ENCODE results near the gene TTC24. TPM values are rescaled to one million over a fixed set of nuclear protein-coding genes. Genes with fewer than 3 reads are reported as not detected.

The TTC24 gene
- polyA plus RNA-seq, 5 donors = 0.08 to 0.27 (median 0.21) TPM; not detected in 2

DNA sequence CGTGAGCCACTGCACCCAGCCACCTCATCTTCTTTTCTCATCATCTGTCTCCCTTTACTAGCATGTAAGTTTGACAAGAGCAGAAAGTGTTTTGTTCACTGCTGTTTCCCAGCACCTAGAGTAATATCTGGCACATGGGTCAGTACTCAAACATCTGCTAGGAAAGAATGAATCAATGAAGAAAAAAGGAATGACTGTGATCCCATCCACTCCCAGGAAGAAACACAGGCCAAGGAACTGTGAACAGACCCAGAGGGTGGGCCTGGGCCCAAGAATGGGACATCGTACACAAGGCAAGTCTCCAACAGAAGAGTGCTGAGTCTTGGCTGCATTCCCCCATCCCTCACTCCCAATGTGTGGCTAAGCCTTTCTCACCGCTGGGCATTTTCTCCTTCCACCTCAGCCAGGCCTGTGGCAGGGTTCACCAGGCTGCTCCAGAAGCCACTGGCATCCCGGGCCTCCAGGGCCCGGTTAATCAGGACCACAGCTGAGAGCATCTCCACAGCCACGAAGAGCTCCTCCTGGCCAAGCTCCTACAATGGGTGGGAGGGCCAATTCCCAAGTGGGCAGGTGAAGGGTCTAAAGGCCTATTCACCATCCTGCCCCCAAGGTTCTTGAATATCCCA is 25.6 kb upstream of the TTC24 start:
- DNase-seq = no peak

DNA sequence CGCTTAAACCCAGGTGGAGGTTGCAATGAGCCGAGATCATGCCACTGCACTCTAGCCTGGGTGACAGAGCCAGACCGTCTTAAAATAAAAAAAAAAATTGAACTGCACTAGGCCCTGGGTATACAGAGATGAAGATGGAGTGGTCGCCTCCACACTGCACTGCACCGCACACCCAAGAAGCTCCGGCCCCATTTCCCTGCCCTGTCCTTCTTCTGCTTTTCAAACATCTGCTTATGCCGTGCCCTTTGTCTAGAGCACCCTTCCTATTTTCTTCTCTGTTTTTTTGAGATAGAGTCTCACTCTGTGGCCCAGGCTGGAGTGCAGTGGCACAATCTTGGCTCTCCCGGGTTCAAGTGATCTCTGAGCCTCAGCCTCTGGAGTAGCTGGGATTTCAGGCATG is 24.6 kb upstream of the TTC24 start:
- DNase-seq = no peak

DNA sequence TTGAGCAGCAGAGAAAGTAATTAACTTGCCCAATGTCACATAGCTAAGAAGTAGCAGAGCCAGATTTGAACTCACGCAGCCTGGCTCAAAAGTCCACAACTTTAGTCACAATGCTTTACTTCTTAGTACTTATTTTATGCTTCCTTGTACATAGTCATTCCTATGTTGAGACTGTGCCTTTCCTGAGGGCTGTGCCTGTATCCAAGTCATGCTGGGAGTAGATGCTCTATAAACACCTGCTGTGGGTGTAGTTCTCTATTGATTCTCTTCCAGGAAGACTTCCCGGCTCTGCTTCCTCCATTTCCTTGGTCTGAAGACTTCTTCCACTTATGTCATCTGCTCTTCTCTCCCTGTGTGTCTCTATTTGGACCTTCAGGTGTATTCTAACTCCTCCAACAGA is 23.8 kb upstream of the TTC24 start:
- DNase-seq = no peak

DNA sequence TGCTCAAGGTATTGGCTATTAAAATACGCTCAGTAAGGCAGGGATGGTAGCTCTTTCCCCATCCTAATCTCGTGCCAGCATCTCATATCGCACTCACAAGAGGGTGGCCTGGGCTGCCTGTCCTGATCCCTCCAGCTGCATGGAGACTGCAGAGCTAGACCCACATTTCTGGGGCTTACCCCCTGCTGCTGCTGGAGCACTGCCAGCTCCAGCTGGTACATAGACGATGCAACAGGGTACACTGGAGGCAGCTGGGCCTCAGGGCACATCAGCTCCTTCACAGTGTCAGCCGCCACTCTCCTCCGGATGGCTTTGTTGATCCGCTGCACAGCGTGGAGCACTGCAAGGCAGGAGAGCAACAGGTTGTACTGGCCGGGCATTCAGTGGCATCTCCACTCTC is 23.2 kb upstream of the TTC24 start:
- no peak for DNase-seq

DNA sequence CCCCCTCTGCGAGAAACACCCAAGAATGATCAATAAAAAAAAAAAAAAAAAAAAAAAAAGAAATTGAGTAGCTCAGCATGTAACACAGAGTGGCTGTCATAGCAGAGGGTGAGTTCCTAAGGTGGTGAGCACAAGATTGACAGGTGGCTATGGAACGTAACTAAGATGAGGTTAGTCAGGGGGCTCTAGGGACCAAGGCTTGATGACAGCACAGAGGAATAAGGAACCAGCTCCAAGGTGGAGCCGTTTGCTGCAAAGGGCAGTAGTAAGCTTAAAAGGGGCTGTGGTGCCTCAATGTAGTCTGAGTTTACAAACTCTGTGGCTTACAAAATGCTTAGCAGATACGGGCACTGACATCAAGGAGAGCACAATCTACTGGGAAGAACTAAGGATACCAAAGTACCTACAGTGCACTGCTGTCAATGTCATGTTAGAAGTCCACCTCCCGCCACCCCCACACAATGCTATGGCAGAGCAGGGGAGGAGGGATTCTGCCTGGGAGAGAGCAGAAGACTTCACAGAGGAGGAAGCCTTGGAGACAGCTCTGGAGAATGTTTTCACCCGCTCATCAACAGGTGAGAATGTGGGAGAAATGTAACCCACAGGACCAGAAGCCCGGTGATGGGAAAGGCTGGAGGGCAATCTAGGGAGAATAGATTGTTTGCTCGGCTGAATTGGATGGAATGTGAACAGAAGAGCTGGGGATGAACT is 20.3 kb upstream of the TTC24 start:
- DNase-seq = no peak

DNA sequence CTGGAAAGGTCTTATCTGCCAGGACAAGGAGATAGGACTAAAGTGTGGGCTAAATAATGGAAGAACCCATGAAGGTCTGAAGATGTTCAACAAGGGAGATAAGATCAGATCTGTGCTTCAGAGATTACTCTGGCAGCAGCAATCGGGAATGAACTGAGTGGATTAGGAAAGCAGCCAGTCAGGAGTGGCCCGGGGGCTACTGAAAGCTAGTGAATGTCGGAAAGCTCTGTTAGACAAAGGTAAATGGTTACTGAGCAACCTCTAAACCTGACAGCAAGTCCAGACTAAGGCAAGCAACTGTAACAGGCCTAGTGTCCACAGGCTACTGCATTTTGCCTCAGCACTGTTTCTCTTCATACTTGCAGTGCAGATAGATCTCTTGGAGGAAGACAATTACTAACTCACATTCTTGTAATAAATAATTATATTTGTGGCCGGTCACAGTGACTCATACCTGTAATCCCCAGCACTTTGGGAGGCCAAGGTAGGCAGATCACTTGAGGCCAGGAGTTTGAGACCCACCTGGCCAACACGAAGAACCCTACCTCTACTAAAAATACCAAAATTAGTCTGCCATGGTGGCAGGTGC is 19.6 kb upstream of the TTC24 start:
- no peak for DNase-seq

DNA sequence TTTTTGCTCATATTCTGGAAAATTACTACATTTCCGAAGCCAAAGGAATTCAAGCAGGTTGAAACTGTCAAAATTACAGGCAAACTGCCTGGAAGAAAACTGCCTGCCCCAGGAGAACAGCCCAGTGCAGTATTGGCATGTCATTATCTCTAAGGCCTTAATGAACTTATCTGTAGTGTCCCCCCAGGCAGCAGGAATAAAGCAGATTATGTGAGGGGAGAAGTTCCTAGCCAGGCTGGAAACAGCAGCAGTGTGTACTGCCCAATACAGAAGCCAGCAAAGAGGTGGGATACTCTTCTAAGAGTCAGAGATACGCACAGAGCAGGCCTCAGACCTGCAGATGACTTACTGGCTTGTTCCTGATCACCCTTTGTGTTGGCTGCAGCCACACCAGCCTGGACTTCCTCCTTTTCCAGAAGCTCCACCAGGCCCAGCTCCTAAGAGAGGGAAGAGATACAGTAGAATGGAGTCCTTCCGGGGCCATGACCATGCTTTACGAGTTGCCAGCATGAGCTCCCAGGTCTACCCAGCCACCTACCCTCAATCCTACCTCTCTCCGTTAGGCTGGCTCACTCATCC is 18.8 kb upstream of the TTC24 start:
- no peak for DNase-seq

DNA sequence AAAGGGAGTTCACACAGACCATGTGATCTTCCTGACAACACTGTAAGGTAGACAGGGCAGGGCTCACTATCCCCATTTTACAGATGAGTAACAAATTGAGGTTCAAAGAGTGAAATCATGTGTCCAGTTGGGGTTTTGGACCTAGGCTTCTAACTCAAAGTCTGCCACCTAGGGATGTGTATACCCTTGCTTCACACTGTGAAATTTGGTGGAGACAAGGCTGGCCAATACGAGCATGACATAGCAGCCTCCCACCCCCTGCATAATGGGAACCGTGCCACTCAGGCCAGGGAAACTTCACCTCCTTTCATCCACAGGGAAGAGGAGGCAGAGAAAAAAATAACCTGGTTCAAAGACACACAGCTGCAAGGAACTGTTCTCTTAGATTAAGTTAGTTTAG is 14.0 kb upstream of the TTC24 start:
- DNase-seq = no peak

DNA sequence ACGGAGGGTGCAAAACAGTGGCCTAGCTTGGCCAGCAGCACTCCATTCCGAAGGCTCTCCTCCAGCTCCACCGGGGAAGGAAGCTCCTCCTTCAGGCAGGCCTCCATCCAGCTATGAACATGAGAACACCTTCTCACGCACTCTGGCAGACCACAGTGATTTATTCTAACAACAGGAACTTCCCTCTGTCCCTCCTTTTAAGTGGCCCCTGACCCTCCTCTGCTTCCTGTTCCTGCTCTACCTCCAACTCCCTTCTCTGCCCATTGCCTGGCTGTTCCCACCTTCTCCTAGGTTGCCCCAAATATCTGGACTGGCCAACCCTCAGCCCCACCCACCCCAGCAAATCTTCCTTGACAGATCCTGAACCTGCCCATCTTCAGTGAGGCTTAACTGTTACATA is 13.1 kb upstream of the TTC24 start:
- no peak for DNase-seq

DNA sequence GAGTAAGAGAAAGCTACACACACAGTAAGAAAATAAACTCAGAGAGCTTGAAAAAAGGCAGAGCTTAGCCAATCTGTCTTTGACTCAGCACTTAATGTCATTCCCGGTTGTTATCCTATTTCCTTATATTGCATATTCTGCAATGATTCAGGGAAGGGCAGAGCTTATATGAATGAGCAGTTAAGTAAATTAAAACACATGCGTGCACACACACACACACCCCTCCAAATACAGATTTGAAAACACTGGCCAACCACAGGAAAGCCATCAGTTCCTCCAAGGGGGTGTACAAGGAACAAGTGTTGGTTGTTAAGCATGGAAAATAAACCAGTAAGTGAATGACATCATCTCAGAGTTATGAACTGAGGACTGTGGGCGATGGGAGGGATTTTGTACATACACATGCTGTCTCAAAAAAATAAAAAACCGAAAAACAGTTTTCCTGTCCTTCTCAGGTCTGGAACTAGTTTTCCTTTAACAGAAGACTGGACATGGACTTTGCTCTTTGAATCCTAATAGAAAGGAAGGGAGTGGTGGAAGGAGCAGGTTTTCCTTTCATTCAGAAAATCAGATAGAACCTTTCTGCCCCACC is 8.2 kb upstream of the TTC24 start:
- DNase-seq = peak in 1 of 2 donors; percentile 31

DNA sequence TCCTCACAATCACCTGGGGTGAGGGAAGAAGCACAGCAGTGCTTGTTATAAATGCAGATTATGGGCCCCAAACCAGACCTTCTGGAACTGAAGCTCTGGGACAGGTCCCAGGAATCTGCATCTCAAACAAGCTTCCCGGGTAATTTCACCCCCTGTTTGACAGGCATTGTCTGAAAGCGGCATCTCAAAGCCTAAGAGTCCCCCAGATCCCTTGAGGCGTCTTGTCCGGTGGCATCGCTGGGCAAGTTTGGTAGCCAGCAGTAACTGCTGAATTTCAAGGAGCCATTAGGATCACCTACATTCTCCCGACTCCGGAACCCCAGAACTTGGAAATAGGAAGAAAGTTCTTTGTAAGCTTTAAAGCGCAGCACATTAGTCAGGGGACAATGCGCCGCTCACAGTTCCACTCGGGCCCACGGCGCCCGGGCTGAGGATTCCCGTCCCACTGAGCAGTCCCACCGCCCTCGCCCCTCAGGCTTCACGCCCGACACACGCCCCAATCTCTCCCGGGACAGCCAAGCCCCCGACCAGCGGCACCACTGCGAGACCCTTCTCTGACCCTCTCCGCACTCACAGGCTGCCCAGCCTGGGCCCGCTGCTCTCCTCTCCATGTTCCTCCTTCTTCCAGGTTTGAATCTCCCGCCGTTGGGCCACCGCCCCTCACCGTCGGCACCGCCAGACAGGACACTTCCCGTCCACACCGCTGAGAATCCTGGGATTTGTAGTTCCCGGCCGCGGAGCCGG is 7.4 kb upstream of the TTC24 start, which contains the start of gene IQGAP3:
Gene IQGAP3 (minus strand): TSS at position 647 of the 744 bp plus-strand sequence. CDS start 36 bp downstream, at position 611.
- DNase-seq = peak; percentile 69 to 78

DNA sequence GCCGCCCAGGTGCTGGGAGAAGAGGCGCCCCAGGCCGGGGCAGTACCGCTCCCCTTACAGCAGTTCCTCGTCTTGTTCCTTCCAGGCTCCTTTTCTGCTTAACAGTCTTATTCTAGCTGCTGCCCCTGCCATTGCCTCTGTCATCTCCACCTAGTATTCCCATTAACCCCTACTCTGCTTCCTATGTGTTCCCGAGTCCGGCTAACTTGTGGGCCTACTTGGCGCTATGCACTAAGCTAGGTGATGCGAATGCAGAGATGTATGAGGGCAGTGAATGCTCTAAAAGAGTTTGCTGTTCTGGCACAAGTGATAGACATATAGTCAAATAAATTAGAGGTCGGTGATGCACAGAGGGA is 6.9 kb upstream of the TTC24 start:
- DNase-seq = no peak

DNA sequence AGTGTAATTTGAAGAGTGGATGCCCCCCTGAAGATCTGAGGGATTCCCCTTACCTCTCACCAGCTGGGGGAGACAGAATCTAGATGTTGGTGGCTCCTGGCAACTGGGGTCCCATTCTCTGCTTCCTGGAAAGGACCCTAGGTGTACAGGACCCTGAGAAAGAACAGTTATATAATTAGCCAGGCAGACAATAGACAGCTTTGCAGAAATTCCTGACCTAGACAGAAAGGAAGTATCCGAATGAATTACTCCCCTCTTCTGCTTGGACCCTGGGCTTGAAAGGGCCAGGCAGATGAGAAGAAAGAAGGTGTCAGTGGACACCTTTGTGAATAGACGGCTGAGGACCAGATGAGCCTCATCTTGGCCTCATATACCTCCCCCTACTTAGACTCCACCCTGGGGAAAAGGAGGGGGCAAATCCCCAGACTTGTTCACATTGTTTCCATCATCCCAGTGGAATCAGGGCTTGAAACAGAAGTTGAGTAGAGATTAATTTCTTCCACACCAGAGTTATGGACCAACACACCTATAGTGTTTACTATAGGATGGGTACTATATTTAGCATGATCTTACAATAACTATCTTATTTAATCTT is 5.4 kb upstream of the TTC24 start:
- DNase-seq = no peak

DNA sequence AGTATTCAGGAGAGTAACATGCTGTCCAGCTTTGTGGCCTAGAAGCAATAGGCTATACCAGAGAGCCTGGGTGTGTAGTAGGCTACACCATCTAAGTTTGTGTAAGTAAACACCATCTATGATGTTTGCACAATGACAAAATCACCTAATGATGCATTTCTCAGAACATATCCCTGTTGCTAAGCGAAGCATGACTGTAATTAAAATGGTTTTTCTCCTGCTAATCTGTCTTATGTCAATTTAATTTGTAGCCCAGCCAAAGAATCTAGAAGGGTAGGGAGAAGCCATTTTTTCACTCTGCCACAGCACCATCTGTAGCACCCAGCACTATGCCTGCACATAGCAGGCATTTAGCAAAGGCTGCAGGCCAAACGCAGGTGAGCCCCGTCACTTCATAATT is 2.0 kb upstream of the TTC24 start:
- no peak for DNase-seq

DNA sequence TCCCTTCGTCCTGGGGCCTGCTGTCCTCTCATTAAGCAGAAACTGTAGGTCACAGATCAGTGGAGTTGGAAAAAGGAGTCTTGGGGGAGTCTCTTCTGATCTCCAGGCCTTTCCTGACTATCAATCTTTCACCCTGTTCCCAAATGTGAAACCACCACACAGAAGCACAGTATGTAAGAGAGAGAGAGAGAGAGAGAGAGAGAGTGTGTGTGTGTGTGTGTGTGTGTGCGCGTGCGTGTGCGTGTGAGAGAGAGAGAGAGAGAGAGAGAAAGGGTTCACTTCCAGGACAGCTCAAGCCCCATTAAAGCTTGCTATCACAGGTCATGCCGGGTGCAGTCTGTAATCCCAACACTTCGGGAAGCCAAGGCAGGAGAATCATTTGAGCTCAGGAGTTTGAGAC is 1.5 kb upstream of the TTC24 start:
- DNase-seq = no peak

DNA sequence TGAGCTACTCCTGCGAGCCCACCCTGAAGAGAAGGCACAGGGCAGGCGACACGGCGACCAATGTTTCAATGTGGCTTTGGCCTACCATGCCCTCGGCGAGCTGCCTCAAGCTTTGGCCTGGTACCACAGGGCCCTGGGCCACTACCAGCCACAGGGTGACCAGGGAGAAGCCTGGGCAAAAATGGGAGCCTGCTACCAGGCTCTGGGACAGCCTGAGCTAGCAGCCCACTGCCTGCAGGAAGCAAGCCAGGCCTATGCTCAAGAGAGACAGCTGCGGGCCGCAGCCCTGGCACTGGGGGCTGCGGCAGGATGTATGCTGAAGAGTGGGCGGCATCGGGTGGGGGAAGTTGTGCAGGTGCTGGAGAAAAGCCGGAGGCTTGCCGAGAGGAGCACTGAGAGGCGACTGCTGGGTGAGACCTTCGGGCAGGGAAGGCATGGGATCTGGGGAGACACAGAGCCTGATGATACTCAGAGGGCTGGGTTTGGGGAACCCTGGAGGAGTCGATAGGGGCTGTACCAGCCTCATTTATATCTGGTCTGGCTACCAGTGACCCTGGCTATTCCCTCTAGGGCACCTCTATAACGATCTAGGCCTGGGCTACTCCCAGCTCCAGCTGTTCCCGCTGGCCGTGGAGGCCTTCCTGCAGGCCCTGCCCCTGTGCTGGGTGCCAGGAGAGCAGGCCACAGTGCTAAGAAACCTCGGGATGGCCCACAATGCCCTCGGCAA is 2.3 kb downstream of the TTC24 start:
- no peak for DNase-seq

DNA sequence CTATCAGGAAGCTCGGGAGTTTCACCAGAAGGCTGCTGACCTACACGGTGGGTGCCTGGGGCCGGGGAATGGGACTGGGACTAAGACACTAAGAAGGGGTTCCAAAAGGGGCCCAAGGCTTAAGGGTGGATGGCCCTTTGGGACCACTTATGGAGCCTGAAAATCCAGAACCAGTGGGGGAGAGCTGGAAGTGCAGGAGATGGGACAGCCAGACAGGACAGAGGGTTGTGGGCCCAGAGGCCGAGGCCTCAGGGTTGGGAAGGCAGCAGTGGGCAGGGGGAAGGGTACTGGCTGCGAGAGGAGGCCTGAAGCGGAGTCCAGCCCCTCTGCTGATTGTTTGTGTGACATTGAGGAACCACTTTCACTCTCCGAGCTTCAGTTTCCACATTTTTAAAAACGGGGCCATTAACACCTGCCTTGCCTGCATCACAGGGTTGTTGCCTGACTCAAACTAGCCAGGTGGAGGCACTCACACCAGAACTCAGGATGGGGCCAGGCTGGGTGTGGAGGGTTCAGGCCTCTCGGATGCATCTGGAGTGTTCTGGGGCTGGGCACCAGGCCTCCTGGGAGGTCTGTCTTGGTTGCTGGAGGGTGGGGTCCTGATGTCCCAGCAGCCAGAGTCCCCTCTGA is 3.0 kb downstream of the TTC24 start:
- DNase-seq = no peak

DNA sequence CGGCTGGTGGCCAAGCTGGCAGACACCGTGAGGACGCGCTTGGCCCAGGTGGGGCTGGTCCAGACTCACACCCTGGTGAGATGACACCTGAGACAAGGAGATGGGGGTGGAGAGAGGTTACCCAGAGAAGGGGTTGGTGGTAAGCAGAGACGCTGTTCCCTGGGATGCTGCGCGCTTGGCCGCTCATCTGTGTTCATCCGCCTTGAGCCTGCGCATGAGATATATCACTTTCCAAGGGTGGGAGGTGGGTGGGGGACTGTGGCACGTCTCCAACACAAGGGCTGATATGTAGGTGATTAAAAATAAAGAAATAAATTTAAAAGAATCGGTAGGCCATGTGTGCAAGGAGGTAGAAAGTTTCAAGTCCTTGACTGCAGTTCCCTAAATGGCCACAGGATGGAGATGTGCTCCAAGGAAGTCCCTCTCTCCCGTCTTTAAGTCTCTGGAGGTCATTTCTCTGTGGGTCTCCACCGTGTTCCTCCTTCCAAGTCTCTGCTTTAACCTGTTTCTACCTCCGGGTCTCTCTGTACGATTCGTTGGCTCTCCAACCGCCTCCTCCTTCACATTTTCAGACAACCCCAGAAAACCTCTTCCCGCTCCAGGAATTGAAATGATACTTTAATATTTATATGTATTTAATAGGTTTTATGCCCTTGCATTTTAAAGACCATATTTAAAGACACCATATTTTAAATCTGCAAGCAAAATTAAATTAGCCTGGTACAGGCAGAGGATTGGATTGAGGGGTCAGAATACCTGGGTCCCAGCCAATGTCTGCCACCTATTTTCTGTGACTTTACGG is 4.5 kb downstream of the TTC24 start:
- peak; percentile 44 to 70 for DNase-seq

DNA sequence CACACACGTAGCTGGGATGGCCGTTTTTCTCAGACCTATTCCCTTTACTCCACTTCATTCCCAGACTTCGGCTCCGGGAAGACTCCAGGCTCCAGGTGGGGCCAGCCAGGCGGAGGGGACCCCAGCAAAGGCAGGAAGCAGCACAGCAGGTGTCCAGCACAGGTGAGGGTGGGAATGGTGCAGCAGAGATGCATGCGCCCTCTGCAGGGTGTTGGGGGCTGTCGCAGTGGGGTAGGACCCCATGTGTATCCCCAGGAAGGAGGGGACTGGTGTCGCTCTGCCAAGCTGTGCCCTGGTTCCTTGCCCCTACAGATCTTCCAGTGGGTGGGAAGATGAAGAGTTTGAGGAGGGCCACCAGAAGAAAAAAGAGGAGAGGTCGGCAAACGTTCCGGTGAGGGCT is 5.3 kb downstream of the TTC24 start:
- no peak for DNase-seq
